ENCODE data around the gene SMKR1. TPM values are rescaled to one million over a fixed set of nuclear protein-coding genes. Genes with fewer than 3 reads are reported as not detected.

The SMKR1 gene
- total and polyA plus RNA-seq, 2 of the 8 experiments (the other 6 are each of a cell fraction or from before 2014, with no cell fraction given), result 0.39 to 1.6 TPM

- Histone ChIP-seq H3K14ac (ENCODE audit: insufficient read length) (no peak overlapping the region), H3K18ac (ENCODE audit: extremely low read depth, low read length) (no peak overlapping the region), H3K9me3 (ENCODE audit: insufficient read depth in 2 of 2, low read depth in 1 of 2, low read length in 1 of 2) (no peaks in the 10 kb centered on the region), H3K27me3 (replicated peaks in 1 of 4; ENCODE audit: control insufficient read depth in 3 of 4, extremely low read depth in 1 of 4, insufficient read depth in 3 of 4, low read length in 3 of 4) (peaks cover 0 to 22% (median 20%) of the 10 kb centered on the region in 4 experiments; a peak in 5 of 7 replicates), H2BK15ac (ENCODE audit: low read length) (no peak overlapping the region), H2AFZ (ENCODE audit: low read length) (no peak overlapping the region), H3K56ac (replicated peaks; ENCODE audit: insufficient read length, low read depth, low read length) (no peak overlapping the region), H3K4ac (replicated peaks; ENCODE audit: insufficient read length, low read depth, low read length) (no peak overlapping the region), H3K4me1 (replicated peaks in 1 of 4; ENCODE audit: control insufficient read depth in 3 of 4, insufficient read depth in 4 of 4, low read length in 3 of 4) (peaks cover 0 to 11% (median 4%) of the 10 kb centered on the region in 4 experiments; a peak in 3 of 7 replicates), H4K5ac (ENCODE audit: insufficient read length, low read depth, low read length) (no peak overlapping the region), H3K4me2 (ENCODE audit: insufficient read depth in 1 of 2, low read depth in 2 of 2, low read length in 2 of 2) (peak overlapping the region in 1 of 2 experiments; percentile 85; a peak in 1 of 4 replicates), H4K91ac (replicated peaks; ENCODE audit: insufficient read length, low read length) (no peak overlapping the region), H2BK12ac (ENCODE audit: low read depth, low read length) (no peak overlapping the region), H3K79me1 (ENCODE audit: low read depth, low read length) (no peaks in the 10 kb centered on the region), H3K23ac (ENCODE audit: insufficient read length) (no peak overlapping the region), H2AK5ac (ENCODE audit: low read depth, low read length) (no peak overlapping the region), H3K36me3 (ENCODE audit: control insufficient read depth in 2 of 4, insufficient read depth in 4 of 4, low read length in 3 of 4) (no peaks in the 10 kb centered on the region), H2BK5ac (ENCODE audit: low read depth, low read length) (no peak overlapping the region), H4K20me1 (replicated peaks in 1 of 2; ENCODE audit: control insufficient read depth in 1 of 2, insufficient read depth in 2 of 2, low read length in 2 of 2) (no peaks in the 10 kb centered on the region), H3K79me2 (ENCODE audit: control insufficient read depth in 1 of 2, insufficient read depth in 2 of 2, low read length in 2 of 2) (no peaks in the 10 kb centered on the region), H3K9ac (replicated peaks in 1 of 4; ENCODE audit: extremely low read depth in 1 of 4, low read depth in 3 of 4, low read length in 3 of 4) (no peak overlapping the region), H3K27ac (ENCODE audit: low read depth, low read length) (no peak overlapping the region), H2BK20ac (ENCODE audit: low read length) (no peak overlapping the region), H3K4me3 (ENCODE audit: extremely low read depth in 1 of 4, insufficient read depth in 2 of 4, low read depth in 3 of 4, low read length in 4 of 4) (no peak overlapping the region), H4K8ac (ENCODE audit: extremely low read depth, insufficient read depth, low read length) (no peak overlapping the region), H3K23me2 (ENCODE audit: low read depth, low read length) (peaks cover 12% of the 10 kb centered on the region; the same call in 1 of the 2 replicates), H2BK120ac (replicated peaks; ENCODE audit: low read depth, low read length) (no peak overlapping the region)
- DNase-seq (ENCODE audit: low read depth in 1 of 2, low spot score in 2 of 2) (no peak), FAIRE-seq (no peak)
- ChIA-PET CTCF (ENCODE audit: partially characterized antibody) (interaction anchor here (0.6 to 2.1 kb wide), 17 partner anchors 9 to 322 kb away, joined by 3 to 12 read pairs (median 3); no protein-coding TSS in a partner anchor), POLR2A (ENCODE audit: partially characterized antibody) (interaction anchor here (0.6 to 0.9 kb wide), 2 partner anchors 107 to 610 kb away, joined by 3 to 4 read pairs; no protein-coding TSS in a partner anchor)
- WGBS, 2 experiments (ENCODE audit: extremely low coverage in 1 of 2, insufficient coverage in 1 of 2, insufficient read length in 1 of 2, insufficient replicate concordance in 2 of 2, low coverage in 1 of 2, low lambda C conversion rate in 2 of 2, missing lambda C conversion rate in 1 of 2), result 91% methylated on average over 8 of the region's 8 CpGs; no CpG with 5 or more reads in 1 of the 2 experiments
- no peak for TF ChIP-seq EGR1 (IDR thresholded peaks at IDR 0.05; ENCODE audit: borderline replicate concordance, low read depth, low read length)
- no peak for TF ChIP-seq KDM5A (IDR thresholded peaks at IDR 0.05; ENCODE audit: low read length)
- no peak for TF ChIP-seq SP1 (IDR thresholded peaks at IDR 0.05; ENCODE audit: low read depth, low read length)
- TF ChIP-seq JUN (IDR thresholded peaks at IDR 0.05; ENCODE audit: low read depth, low read length), result no peak
- no peak for TF ChIP-seq CREB1 (IDR thresholded peaks at IDR 0.05)
- TF ChIP-seq HDAC6 (IDR thresholded peaks at IDR 0.05; ENCODE audit: low read depth, low read length), result no peak
- TF ChIP-seq CEBPB (IDR thresholded peaks at IDR 0.05; ENCODE audit: low read depth, low read length), result no peak
- no peak for TF ChIP-seq RAD21 (IDR thresholded peaks at IDR 0.05 in 1 of 2, conservative IDR thresholded peaks at IDR 0.05 in 1 of 2; ENCODE audit: low read depth in 2 of 2, low read length in 2 of 2)
- no peak for TF ChIP-seq POLR2AphosphoS5 (IDR thresholded peaks at IDR 0.05; ENCODE audit: low read depth, low read length)
- no peak for TF ChIP-seq RFX5 (IDR thresholded peaks at IDR 0.05; ENCODE audit: borderline replicate concordance, low read depth, low read length)
- no peak for TF ChIP-seq RXRA (IDR thresholded peaks at IDR 0.05; ENCODE audit: insufficient read depth, low read depth, low read length)
- TF ChIP-seq CBX8 (IDR thresholded peaks at IDR 0.05; ENCODE audit: borderline replicate concordance, low read depth, low read length), result no peak
- TF ChIP-seq JUND (IDR thresholded peaks at IDR 0.05; ENCODE audit: low read length), result no peak
- TF ChIP-seq RBBP5 (IDR thresholded peaks at IDR 0.05; ENCODE audit: borderline replicate concordance, low read depth, low read length), result no peak
- no peak for TF ChIP-seq ASH2L (IDR thresholded peaks at IDR 0.05; ENCODE audit: low read length)
- no peak for TF ChIP-seq SUZ12 (IDR thresholded peaks at IDR 0.05; ENCODE audit: low read length)
Observed at GRCh38 chr7:129503725-129504124, 1.4 kb downstream of the SMKR1 start.
